ENCODE measurements around the gene CCDC187. TPM values are rescaled to one million over a fixed set of nuclear protein-coding genes. Genes with fewer than 3 reads are reported as not detected.
"Not testable (repeated sequence)": the region's sequence is repeated elsewhere in the genome, so short reads cannot be mapped to it uniquely, and the experiment has no call there.

The CCDC187 gene
- total RNA-seq, 1 experiment from 2014 or later = 0.11 TPM

DNA sequence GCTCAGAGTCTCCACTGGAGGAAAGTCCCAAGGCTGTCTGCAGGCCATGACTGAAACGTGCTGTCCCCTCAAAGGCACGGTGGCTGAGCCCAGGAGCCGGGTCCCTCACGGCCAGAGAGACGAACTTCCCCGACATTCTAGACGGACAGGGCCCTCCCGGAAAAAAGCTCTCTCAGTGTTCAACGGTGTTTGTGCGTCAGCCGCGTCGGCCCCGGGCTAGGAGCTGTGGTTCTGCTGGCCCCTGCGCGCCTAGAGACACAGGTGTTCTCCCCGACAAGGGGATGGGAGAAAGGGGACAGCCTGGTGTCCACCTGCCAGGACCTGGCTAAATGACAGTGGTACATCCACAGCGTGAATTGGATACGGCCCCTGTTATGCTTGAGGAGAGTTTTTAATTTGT is 17.7 kb upstream of the CCDC187 start:
- no peak for DNase-seq
- intact Hi-C loops (cut with micrococcal nuclease; ENCODE audit: unreplicated experiment) = no loop called here
- Mint-ChIP-seq H3K27ac (ENCODE audit: unreplicated experiment) (no peak overlapping the region), H3K36me3 (ENCODE audit: insufficient read depth, unreplicated experiment) (peaks cover 5% of the 10 kb centered on the region), H3K4me1 (ENCODE audit: low read depth, unreplicated experiment) (no peaks in the 10 kb centered on the region), H3K9me3 (ENCODE audit: unreplicated experiment) (no peaks in the 10 kb centered on the region), H3K4me3 (ENCODE audit: unreplicated experiment) (no peak overlapping the region), H3K27me3 (ENCODE audit: insufficient read depth, unreplicated experiment) (no peaks in the 10 kb centered on the region)
- no peaks in the 10 kb centered on the region for H3K9me3 ChIP-seq
- no TSS peak for BruUV-seq (replicated peaks)
- CTCF ChIA-PET = no interaction called here
- H3K27me3 ChIP-seq (replicated peaks; ENCODE audit: control insufficient read depth, insufficient read depth, low read length) = no peaks in the 10 kb centered on the region
- no peak for TF ChIP-seq CTCF (IDR thresholded peaks at IDR 0.05; ENCODE audit: insufficient read depth in 1 of 2, low read depth in 1 of 2, low read length in 1 of 2, severe bottlenecking in 1 of 2, unreplicated experiment in 1 of 2)
- POLR2A ChIA-PET = no interaction called here
- no peaks in the 10 kb centered on the region for H3K36me3 ChIP-seq (ENCODE audit: control insufficient read depth, insufficient read depth, low read length)
- peaks cover 14% of the 10 kb centered on the region for H3K4me1 ChIP-seq
- H3K4me3 ChIP-seq (ENCODE audit: low read depth, low read length) = no peak overlapping the region

DNA sequence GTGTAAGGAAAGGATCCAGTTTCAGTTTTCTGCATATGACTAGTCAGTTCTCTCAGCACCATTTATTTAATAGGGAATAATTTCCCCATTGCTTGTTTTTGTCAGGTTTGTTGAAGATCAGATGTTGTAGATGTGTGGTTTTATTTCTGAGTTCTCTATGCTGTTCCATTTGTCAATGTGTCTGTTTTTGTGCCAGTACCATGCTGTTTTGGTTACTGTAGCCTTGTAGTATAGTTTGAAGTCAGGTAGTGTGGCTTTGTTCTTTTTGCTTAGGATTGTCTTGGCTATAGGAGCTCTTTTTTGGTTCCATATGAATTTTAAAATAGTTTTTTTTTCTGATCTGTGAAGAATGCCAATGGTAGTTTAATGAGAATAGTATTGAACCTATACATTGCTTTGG is 17.1 kb upstream of the CCDC187 start:
- H3K4me1 ChIP-seq; BruUV-seq (replicated peaks); H3K27me3 ChIP-seq (replicated peaks; ENCODE audit: control insufficient read depth, insufficient read depth, low read length); H3K36me3 ChIP-seq (ENCODE audit: control insufficient read depth, insufficient read depth, low read length); H3K9me3 ChIP-seq; H3K9me3 Mint-ChIP-seq (ENCODE audit: unreplicated experiment); H3K4me3 ChIP-seq (ENCODE audit: low read depth, low read length); H3K4me1 Mint-ChIP-seq (ENCODE audit: low read depth, unreplicated experiment); H3K27ac Mint-ChIP-seq (ENCODE audit: unreplicated experiment); DNase-seq; intact Hi-C loops (cut with micrococcal nuclease; ENCODE audit: unreplicated experiment); H3K4me3 Mint-ChIP-seq (ENCODE audit: unreplicated experiment); CTCF ChIA-PET; H3K27me3 Mint-ChIP-seq (ENCODE audit: insufficient read depth, unreplicated experiment): not testable (repeated sequence)
- H3K36me3 Mint-ChIP-seq (ENCODE audit: insufficient read depth, unreplicated experiment) = peaks cover 11% of the 10 kb centered on the region
- POLR2A ChIA-PET = interaction anchor here (0.6 kb wide), 1 partner anchor 61 kb away, joined by 3 read pairs; no protein-coding TSS in a partner anchor

DNA sequence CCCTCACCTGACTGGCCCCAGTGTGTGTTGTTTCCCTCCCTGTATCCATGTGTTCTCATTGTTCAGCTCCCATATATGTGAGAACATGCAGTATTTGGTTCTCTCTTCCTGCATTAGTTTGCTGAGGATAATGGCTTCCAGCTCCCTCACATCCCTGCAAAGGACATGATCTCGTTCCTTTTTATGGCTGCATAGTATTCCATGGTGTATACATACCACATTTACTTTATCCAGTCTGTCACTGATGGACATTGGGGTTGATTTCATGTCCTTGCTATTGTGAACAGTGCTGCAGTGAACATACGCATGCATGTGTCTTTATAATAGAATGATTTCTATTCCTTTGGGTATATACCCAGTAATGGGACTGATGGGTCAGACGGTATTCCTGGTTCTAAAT is 16.1 kb upstream of the CCDC187 start:
- H3K4me3 Mint-ChIP-seq (ENCODE audit: unreplicated experiment); intact Hi-C loops (cut with micrococcal nuclease; ENCODE audit: unreplicated experiment); H3K4me1 Mint-ChIP-seq (ENCODE audit: low read depth, unreplicated experiment); DNase-seq; H3K4me1 ChIP-seq; H3K36me3 ChIP-seq (ENCODE audit: control insufficient read depth, insufficient read depth, low read length); CTCF ChIA-PET; BruUV-seq (replicated peaks); POLR2A ChIA-PET; H3K27ac Mint-ChIP-seq (ENCODE audit: unreplicated experiment); H3K27me3 Mint-ChIP-seq (ENCODE audit: insufficient read depth, unreplicated experiment); H3K27me3 ChIP-seq (replicated peaks; ENCODE audit: control insufficient read depth, insufficient read depth, low read length); H3K4me3 ChIP-seq (ENCODE audit: low read depth, low read length): not testable (repeated sequence)
- peaks cover 15% of the 10 kb centered on the region for H3K9me3 Mint-ChIP-seq (ENCODE audit: unreplicated experiment)
- peaks cover 12% of the 10 kb centered on the region for H3K36me3 Mint-ChIP-seq (ENCODE audit: insufficient read depth, unreplicated experiment)
- peaks cover 13% of the 10 kb centered on the region for H3K9me3 ChIP-seq

DNA sequence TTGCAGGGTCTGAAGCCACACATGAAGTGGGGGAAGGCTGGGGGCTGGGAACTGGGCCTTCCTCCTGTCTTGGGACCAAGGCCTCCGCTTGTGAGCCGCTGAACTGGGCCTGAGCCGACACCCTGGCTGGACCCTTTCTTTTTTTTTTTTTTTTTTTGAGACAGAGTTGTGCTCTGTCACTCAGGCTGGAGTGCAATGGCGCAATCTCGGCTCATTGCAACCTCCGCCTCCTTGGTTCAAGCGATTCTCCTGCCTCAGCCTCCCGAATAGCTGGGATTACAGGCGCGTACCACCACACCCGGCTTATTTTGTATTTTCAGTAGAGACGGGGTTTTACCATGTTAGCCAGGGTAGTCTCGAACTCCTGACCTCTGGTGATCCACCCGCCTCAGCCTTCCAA is 15.3 kb upstream of the CCDC187 start:
- H3K27me3 Mint-ChIP-seq (ENCODE audit: insufficient read depth, unreplicated experiment); H3K36me3 ChIP-seq (ENCODE audit: control insufficient read depth, insufficient read depth, low read length); H3K27ac Mint-ChIP-seq (ENCODE audit: unreplicated experiment); intact Hi-C loops (cut with micrococcal nuclease; ENCODE audit: unreplicated experiment); H3K4me1 ChIP-seq; DNase-seq; H3K4me3 ChIP-seq (ENCODE audit: low read depth, low read length); POLR2A ChIA-PET; H3K27me3 ChIP-seq (replicated peaks; ENCODE audit: control insufficient read depth, insufficient read depth, low read length); H3K4me1 Mint-ChIP-seq (ENCODE audit: low read depth, unreplicated experiment); H3K4me3 Mint-ChIP-seq (ENCODE audit: unreplicated experiment); BruUV-seq (replicated peaks): not testable (repeated sequence)
- peaks cover 12% of the 10 kb centered on the region for H3K36me3 Mint-ChIP-seq (ENCODE audit: insufficient read depth, unreplicated experiment)
- H3K9me3 Mint-ChIP-seq (ENCODE audit: unreplicated experiment) = peaks cover 22% of the 10 kb centered on the region
- H3K9me3 ChIP-seq = peaks cover 16% of the 10 kb centered on the region
- CTCF ChIA-PET = interaction anchor here (0.5 kb wide), 1 partner anchor 44 kb away, joined by 3 read pairs; the partner anchor contains the start of gene DNLZ
